A673 (cell line): ENCODE data around the gene PARP4.

Experiments used
- CTCF ChIP-seq: fragments of 300-800, 200-600 bp; sonication (generic); conservative IDR thresholded peaks from 2 replicates; pipeline ENCODE4 v1.5.1; 2017; ENCODE audit warnings: low read depth, mild to moderate bottlenecking, antibody characterized with exemption, low read length, moderate library complexity, mixed read lengths
- EZH2 ChIP-seq: fragments of 200-600 bp; sonication (generic); IDR thresholded peaks from 2 replicates; pipeline ENCODE4 v1.6.1; 2017; ENCODE audit warnings: borderline replicate concordance, low read depth, mild to moderate bottlenecking, mixed read lengths, antibody characterized with exemption, low read length; ENCODE audit not compliant: poor library complexity, severe bottlenecking

- no peak for TF ChIP-seq CTCF
- TF ChIP-seq EZH2 = no peak
These were observed 56.2 kb downstream of the PARP4 start for GRCh38 chr13:24456396-24456795.
